PC-3 (cell line): ENCODE results near the gene EFNB3. TPM values are rescaled to one million over a fixed set of nuclear protein-coding genes. Genes with fewer than 3 reads are reported as not detected.
A peak's percentile ranks its signal among the peaks of the same experiment; 100 is the strongest.

Experiments used
- ATAC-seq: fragments of 200-7000 bp; cut with Tn5 transposase; 2 replicates; pipeline ENCODE4 v1.9.1; 2020; ENCODE audit warnings: mild to moderate bottlenecking, moderate library complexity
- BruUV-seq: library from RNA; stranded (reverse); fragments of 400-500 nt; replicated peaks from 2 replicates; lab custom pipeline; 2021; lab: Mats Ljungman, UMichigan
- CTCF ChIA-PET: fragments of 300-600 bp; sonication (Branson Sonifier 250); formaldehyde crosslinking; loops from one replicate; lab custom pipeline; 2022; ENCODE audit warnings: antibody characterized with exemption; lab: Charles Lee
- POLR2A ChIA-PET: fragments of 300-600 bp; sonication (Branson Sonifier 250); formaldehyde crosslinking; loops from one replicate; lab custom pipeline; 2022; ENCODE audit warnings: antibody characterized with exemption; ENCODE audit not compliant: unreplicated experiment; lab: Charles Lee
- DNase-seq: peaks from one replicate; pipeline ENCODE4 v3.0.0-alpha.2; 2015
- H2AFZ ChIP-seq: fragments of 300-600 bp; sonication (generic); 2 replicates; pipeline ENCODE4 v1.6.0; 2016; ENCODE audit warnings: antibody characterized with exemption, low read length
- H3F3A ChIP-seq: fragments of 300-600 bp; sonication (generic); one replicate; pipeline ENCODE4 v1.6.0; 2017; ENCODE audit warnings: antibody characterized with exemption, low read length, control low read depth, mild to moderate bottlenecking; ENCODE audit not compliant: unreplicated experiment
- H3K27ac ChIP-seq: fragments of 300-600 bp; sonication (generic); 2 replicates; pipeline ENCODE4 v1.5.1; 2016; ENCODE audit warnings: mild to moderate bottlenecking, low read length
- H3K27me3 ChIP-seq: fragments of 300-600 bp; sonication (generic); 2 replicates; pipeline ENCODE4 v1.6.1; 2016; ENCODE audit warnings: low read length, mixed read lengths
- H3K36me3 ChIP-seq: fragments of 300-600 bp; sonication (generic); 2 replicates; pipeline ENCODE4 v1.6.1; 2016; ENCODE audit warnings: low read depth, mixed run types, low read length, mixed read lengths
- H3K4me1 ChIP-seq: fragments of 300-600 bp; sonication (generic); 2 replicates; pipeline ENCODE4 v1.5.1; 2016; ENCODE audit warnings: low read length; ENCODE audit not compliant: insufficient read depth
- H3K4me2 ChIP-seq: fragments of 300-600 bp; sonication (generic); 2 replicates; pipeline ENCODE4 v1.6.0; 2016; ENCODE audit warnings: low read length
- H3K4me3 ChIP-seq: fragments of 300-600 bp; sonication (generic); 2 replicates; pipeline ENCODE4 v1.5.1; 2016; ENCODE audit warnings: mild to moderate bottlenecking, low read length, mixed read lengths
- H3K79me2 ChIP-seq: fragments of 300-600 bp; sonication (generic); 2 replicates; pipeline ENCODE4 v1.6.1; 2017; ENCODE audit warnings: low read length, mixed read lengths
- H3K9ac ChIP-seq: fragments of 300-600 bp; sonication (generic); 2 replicates; pipeline ENCODE4 v1.6.0; 2016; ENCODE audit warnings: mild to moderate bottlenecking, low read length
- H3K9me2 ChIP-seq: fragments of 300-600 bp; sonication (generic); replicated peaks from 2 replicates; pipeline ENCODE4 v1.6.1; 2016; ENCODE audit warnings: mixed run types, low read length, mixed read lengths
- H3K9me3 ChIP-seq: fragments of 300-600 bp; sonication (generic); 2 replicates; pipeline ENCODE4 v1.6.1; 2016; ENCODE audit warnings: low read length, mixed read lengths
- H4K20me1 ChIP-seq: fragments of 300-600 bp; sonication (generic); 2 replicates; pipeline ENCODE4 v1.6.1; 2016; ENCODE audit warnings: low read length, mixed read lengths
- EZH2 ChIP-seq: fragments of 300-600 bp; sonication (generic); IDR thresholded peaks from one replicate; pipeline ENCODE4 v1.6.1; 2017; ENCODE audit warnings: antibody characterized with exemption, mild to moderate bottlenecking, low read length; ENCODE audit not compliant: unreplicated experiment
- EZH2phosphoT487 ChIP-seq: fragments of 300-600 bp; sonication (generic); IDR thresholded peaks from 2 replicates; pipeline ENCODE4 v1.6.1; 2018; ENCODE audit warnings: mild to moderate bottlenecking, antibody characterized with exemption, low read length, borderline replicate concordance
- intact Hi-C: fragments of 100-400 bp; cut with micrococcal nuclease; formaldehyde crosslinking; loops from 2 replicates; pipeline ENCODE4 v1.9.0; 2023
- total RNA-seq: library from RNA; depleted of rRNA; stranded (reverse); fragments of >200 nt; gene quantifications from 2 replicates; pipeline ENCODE4 v1.2.3, GENCODE V29; 2014
- TF ChIP-seq, protein P1 (sequence below): fragments of 300-600 bp; sonication (generic); conservative IDR thresholded peaks from 2 replicates; pipeline ENCODE4 v1.5.1; 2017; ENCODE audit warnings: antibody characterized with exemption, low read depth, mild to moderate bottlenecking, low read length

EFNB3 gene
- total RNA-seq, 1 experiment from 2014 or later: 4.9 TPM

DNA sequence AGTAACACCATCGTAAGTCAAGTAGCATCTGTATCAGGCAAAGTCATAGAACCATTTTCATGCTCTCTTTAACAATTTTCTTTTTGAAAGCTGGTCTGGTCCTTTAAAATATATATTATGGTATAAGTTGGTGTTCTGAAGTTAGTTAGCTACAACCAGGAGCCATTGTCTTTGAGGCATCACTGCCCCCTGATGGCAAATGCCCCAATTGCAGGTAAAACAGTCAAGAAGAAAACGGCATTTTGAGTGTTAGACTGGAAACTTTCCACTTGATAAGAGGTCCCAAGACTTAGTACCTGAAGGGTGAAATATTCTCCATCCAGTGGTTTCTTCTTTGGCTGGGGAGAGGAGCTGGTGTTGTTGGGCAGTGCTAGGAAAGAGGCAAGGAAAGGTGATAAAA, 31.8 kb upstream of the EFNB3 start:
- BruUV-seq: TSS peak; percentile 13
- Histone ChIP-seq H4K20me1 (no peaks in the 10 kb centered on the region), H3F3A (no peaks in the 10 kb centered on the region), H3K27me3 (no peaks in the 10 kb centered on the region), H2AFZ (no peak overlapping the region), H3K36me3 (peaks cover 12% of the 10 kb centered on the region), H3K27ac (no peak overlapping the region), H3K4me3 (no peak overlapping the region), H3K9me2 (no peaks in the 10 kb centered on the region), H3K9me3 (no peaks in the 10 kb centered on the region), H3K79me2 (no peaks in the 10 kb centered on the region), H3K4me1 (no peaks in the 10 kb centered on the region), H3K4me2 (no peak overlapping the region), H3K9ac (no peak overlapping the region)
- DNase-seq (peak; percentile 59), ATAC-seq (no peak)
- TF ChIP-seq, protein P1, sequence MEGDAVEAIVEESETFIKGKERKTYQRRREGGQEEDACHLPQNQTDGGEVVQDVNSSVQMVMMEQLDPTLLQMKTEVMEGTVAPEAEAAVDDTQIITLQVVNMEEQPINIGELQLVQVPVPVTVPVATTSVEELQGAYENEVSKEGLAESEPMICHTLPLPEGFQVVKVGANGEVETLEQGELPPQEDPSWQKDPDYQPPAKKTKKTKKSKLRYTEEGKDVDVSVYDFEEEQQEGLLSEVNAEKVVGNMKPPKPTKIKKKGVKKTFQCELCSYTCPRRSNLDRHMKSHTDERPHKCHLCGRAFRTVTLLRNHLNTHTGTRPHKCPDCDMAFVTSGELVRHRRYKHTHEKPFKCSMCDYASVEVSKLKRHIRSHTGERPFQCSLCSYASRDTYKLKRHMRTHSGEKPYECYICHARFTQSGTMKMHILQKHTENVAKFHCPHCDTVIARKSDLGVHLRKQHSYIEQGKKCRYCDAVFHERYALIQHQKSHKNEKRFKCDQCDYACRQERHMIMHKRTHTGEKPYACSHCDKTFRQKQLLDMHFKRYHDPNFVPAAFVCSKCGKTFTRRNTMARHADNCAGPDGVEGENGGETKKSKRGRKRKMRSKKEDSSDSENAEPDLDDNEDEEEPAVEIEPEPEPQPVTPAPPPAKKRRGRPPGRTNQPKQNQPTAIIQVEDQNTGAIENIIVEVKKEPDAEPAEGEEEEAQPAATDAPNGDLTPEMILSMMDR: peak; percentile 68
- no peak for TF ChIP-seq EZH2phosphoT487
- ChIA-PET POLR2A (no interaction called here), CTCF (interaction anchor here (0.5 to 1.0 kb wide), 3 partner anchors 15 to 41 kb away, joined by 3 to 6 read pairs (median 5); no protein-coding TSS in a partner anchor)
- intact Hi-C loops: no loop called here

DNA sequence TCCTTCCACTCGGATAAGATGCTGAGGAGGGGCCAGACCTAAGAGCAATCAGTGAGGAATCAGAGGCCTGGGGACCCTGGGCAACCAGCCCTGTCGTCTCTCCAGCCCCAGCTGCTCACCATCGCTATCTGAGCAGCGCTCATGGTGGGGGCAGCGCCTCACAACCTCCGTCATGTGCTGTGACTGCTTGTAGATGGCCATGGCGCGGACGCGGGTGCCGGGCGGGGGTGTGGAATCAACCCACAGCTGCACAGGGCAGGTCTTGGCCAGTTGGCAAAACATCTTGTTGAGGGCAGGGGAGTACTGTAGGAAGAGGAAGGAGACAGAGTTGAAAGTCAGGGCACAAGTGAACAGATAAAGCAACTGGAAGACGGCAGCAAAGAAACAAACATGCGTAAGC, 30.1 kb upstream of the EFNB3 start:
- ChIA-PET POLR2A (no interaction called here), CTCF (no interaction called here)
- H3K36me3 ChIP-seq: peaks cover 12% of the 10 kb centered on the region
- H3K4me2 ChIP-seq: no peak overlapping the region
- no peak for TF ChIP-seq EZH2
- no peak for TF ChIP-seq EZH2phosphoT487
- TF ChIP-seq, protein P1: no peak
- H3K27me3 ChIP-seq: no peaks in the 10 kb centered on the region
- H3K27ac ChIP-seq: no peak overlapping the region
- no peak overlapping the region for H3K9ac ChIP-seq
- no peaks in the 10 kb centered on the region for H3K9me3 ChIP-seq
- H3K9me2 ChIP-seq: no peaks in the 10 kb centered on the region
- no peak for DNase-seq
- no peaks in the 10 kb centered on the region for H3K4me1 ChIP-seq
- H3K79me2 ChIP-seq: no peaks in the 10 kb centered on the region
- no peaks in the 10 kb centered on the region for H4K20me1 ChIP-seq
- H3F3A ChIP-seq: no peaks in the 10 kb centered on the region
- intact Hi-C loops: no loop called here
- H3K4me3 ChIP-seq: no peak overlapping the region
- no TSS peak for BruUV-seq
- H2AFZ ChIP-seq: no peak overlapping the region
- no peak for ATAC-seq

DNA sequence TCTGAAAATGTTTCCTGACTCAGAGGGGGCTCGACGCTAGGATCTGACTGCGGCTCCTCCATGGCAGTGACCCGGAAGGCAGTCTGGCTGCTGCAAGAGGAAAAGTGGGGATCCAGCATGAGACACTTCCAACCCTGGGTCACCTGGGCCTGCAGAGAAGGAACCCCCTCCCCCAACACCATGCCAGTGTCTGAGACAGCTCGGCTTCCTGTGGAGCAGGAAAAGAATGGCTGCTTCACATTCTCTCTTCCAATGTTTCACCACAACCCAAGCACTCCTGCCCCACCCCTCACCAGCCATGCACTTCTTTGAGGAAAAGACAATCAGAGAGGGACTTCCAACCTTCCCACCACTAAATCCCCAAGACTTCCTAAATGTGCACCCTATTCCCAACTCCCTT, 28.5 kb upstream of the EFNB3 start:
- ChIA-PET CTCF (no interaction called here), POLR2A (no interaction called here)
- ATAC-seq (no peak), DNase-seq (no peak)
- Histone ChIP-seq H3K79me2 (no peaks in the 10 kb centered on the region), H3K4me2 (no peak overlapping the region), H3K9me2 (no peaks in the 10 kb centered on the region), H3K9me3 (no peaks in the 10 kb centered on the region), H3K9ac (no peak overlapping the region), H4K20me1 (no peaks in the 10 kb centered on the region), H3K27me3 (no peaks in the 10 kb centered on the region), H3K36me3 (peaks cover 12% of the 10 kb centered on the region), H3K4me1 (no peaks in the 10 kb centered on the region), H3F3A (no peaks in the 10 kb centered on the region), H3K4me3 (no peak overlapping the region), H3K27ac (no peak overlapping the region), H2AFZ (no peak overlapping the region)
- BruUV-seq: no TSS peak
- TF ChIP-seq EZH2phosphoT487: no peak
- TF ChIP-seq EZH2: no peak
- TF ChIP-seq, protein P1: no peak
- intact Hi-C loops: no loop called here
